HFFc6 (cell line): ENCODE data around the gene SCN11A. TPM values are rescaled to one million over a fixed set of nuclear protein-coding genes. Genes with fewer than 3 reads are reported as not detected.

Source experiments
- DNase-seq: peaks from one replicate; pipeline ENCODE4 v3.0.0-alpha.2; 2018
- H3K27ac Mint-ChIP-seq: 2 replicates; pipeline ENCODE4 v1.8.0; 2020; ENCODE audit warnings: mild to moderate bottlenecking, mixed read lengths
- H3K27me3 Mint-ChIP-seq: 2 replicates; pipeline ENCODE4 v1.8.0; 2021; ENCODE audit warnings: mild to moderate bottlenecking, moderate library complexity, mixed read lengths; ENCODE audit not compliant: insufficient read depth
- H3K36me3 Mint-ChIP-seq: 2 replicates; pipeline ENCODE4 v1.8.0; 2021; ENCODE audit warnings: low read depth, mixed read lengths
- H3K4me1 Mint-ChIP-seq: 2 replicates; pipeline ENCODE4 v1.8.0; 2020; ENCODE audit warnings: low read depth, mixed read lengths
- H3K4me3 Mint-ChIP-seq: 2 replicates; pipeline ENCODE4 v1.8.0; 2020; ENCODE audit warnings: mild to moderate bottlenecking, moderate library complexity, mixed read lengths
- H3K9me3 Mint-ChIP-seq: 2 replicates; pipeline ENCODE4 v1.8.0; 2020; ENCODE audit warnings: mild to moderate bottlenecking, mixed read lengths
- CTCF ChIP-seq: fragments of 200-600 bp; sonication (generic); IDR thresholded peaks from 2 replicates; pipeline ENCODE4 v1.5.0; 2021; ENCODE audit warnings: antibody characterized with exemption, mild to moderate bottlenecking
- total RNA-seq, 6 experiments: library from RNA; stranded (reverse); fragmentation: NEBNext Ultra II Directional; extraction: Animal tissue kit (Norgen Biotek cat#: 25700); gene quantifications; 2 replicates in 1 of 6; 3 replicates in 5 of 6; pipeline ENCODE4 v1.2.3, GENCODE V29; 2021

Gene SCN11A
- total RNA-seq, 6 experiments from 2014 or later: not detected

GRCh38 chr3:39052583-39052982 is 839 bp upstream of the SCN11A start:
- no peak for DNase-seq
- Mint-ChIP-seq H3K4me1 (peaks cover 39% of the 10 kb centered on the region), H3K36me3 (no peaks in the 10 kb centered on the region), H3K4me3 (peak overlapping the region; percentile 89), H3K27me3 (peaks cover 2% of the 10 kb centered on the region; the same call in 1 of the 2 replicates), H3K27ac (peak overlapping the region; percentile 66), H3K9me3 (no peaks in the 10 kb centered on the region)
- TF ChIP-seq CTCF: no peak

- no peak overlapping the region for H3K4me3 Mint-ChIP-seq
- H3K27me3 Mint-ChIP-seq: peaks cover 5% of the 10 kb centered on the region
- H3K36me3 Mint-ChIP-seq: no peaks in the 10 kb centered on the region
- DNase-seq: no peak
- no peak overlapping the region for H3K27ac Mint-ChIP-seq
- H3K4me1 Mint-ChIP-seq: peaks cover 22% of the 10 kb centered on the region
- H3K9me3 Mint-ChIP-seq: no peaks in the 10 kb centered on the region
- TF ChIP-seq CTCF: no peak
Measured at GRCh38 chr3:39050029-39050428, 1.7 kb downstream of the SCN11A start.

- H3K4me1 Mint-ChIP-seq: peaks cover 9% of the 10 kb centered on the region
- H3K27ac Mint-ChIP-seq: no peak overlapping the region
- H3K4me3 Mint-ChIP-seq: no peak overlapping the region
- H3K36me3 Mint-ChIP-seq: no peaks in the 10 kb centered on the region
- peak; percentile 65 for DNase-seq
- H3K9me3 Mint-ChIP-seq: peaks cover 11% of the 10 kb centered on the region; the same call in 1 of the 2 replicates
- H3K27me3 Mint-ChIP-seq: peaks cover 13% of the 10 kb centered on the region
- no peak for TF ChIP-seq CTCF
Measured at GRCh38 chr3:39038165-39038564, 13.6 kb downstream of the SCN11A start.

GRCh38 chr3:39029556-39029955 is 22.2 kb downstream of the SCN11A start:
- H3K27ac Mint-ChIP-seq: no peak overlapping the region
- no peaks in the 10 kb centered on the region for H3K9me3 Mint-ChIP-seq
- no peaks in the 10 kb centered on the region for H3K36me3 Mint-ChIP-seq
- no peak overlapping the region for H3K4me3 Mint-ChIP-seq
- no peak for TF ChIP-seq CTCF
- H3K27me3 Mint-ChIP-seq: peaks cover 14% of the 10 kb centered on the region
- no peaks in the 10 kb centered on the region for H3K4me1 Mint-ChIP-seq
- DNase-seq: no peak

- Mint-ChIP-seq H3K36me3 (no peaks in the 10 kb centered on the region), H3K4me3 (no peak overlapping the region), H3K4me1 (no peaks in the 10 kb centered on the region), H3K9me3 (no peaks in the 10 kb centered on the region), H3K27ac (no peak overlapping the region), H3K27me3 (peaks cover 14% of the 10 kb centered on the region)
- DNase-seq: no peak
- TF ChIP-seq CTCF: no peak
Measured at GRCh38 chr3:39028546-39028945, 23.2 kb downstream of the SCN11A start.
